SKM-1 treated with dmso at 0.1 percent for 144 hours (cell line): ENCODE results near the gene GPR50.

Source experiments
- DNase-seq: peaks from one replicate; lab custom pipeline; 2025; ENCODE audit not compliant: unreplicated experiment; lab: John Stamatoyannopoulos, UW

GPR50 gene

DNA sequence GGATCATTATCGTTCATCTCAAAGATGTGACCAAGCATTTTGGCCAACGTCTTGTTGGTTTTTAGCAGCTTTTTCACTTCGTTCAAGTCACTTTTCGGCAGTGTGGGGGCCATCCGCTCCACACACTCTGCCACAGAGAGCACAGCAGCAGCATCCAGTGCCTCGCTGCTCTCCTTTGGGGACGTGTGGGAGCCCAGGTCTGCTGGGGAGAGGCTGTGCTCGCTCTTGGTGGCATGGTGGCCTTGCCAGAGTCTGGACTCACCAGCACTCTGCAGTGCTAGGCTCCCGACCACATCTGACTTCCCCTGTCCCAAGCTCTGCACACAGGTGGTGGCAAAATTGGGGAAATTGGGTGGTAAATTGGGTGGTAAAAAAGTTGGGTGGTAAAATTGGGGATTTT is 50.6 kb downstream of the GPR50 start:
- DNase-seq = no peak

DNA sequence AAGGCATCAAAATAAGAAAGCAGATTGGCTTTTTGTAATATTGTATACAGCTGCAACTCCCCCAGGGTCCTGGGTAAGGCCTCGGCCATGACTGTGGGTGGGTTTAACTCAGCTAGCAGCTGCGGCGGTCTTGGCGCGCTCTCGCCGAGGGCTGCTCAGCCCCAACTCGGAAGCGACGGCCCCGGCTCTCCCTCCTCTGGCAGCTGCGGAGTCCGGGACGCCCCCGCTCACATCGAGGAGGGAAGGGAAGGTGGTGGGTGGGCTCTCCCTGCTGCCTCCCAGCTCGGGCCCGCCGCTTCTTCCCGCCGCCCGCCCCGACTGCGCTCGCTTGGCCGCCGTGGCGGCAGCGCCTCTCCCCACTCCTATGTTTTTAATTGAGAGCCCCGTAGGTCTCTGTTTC is 51.2 kb downstream of the GPR50 start:
- DNase-seq = no peak

DNA sequence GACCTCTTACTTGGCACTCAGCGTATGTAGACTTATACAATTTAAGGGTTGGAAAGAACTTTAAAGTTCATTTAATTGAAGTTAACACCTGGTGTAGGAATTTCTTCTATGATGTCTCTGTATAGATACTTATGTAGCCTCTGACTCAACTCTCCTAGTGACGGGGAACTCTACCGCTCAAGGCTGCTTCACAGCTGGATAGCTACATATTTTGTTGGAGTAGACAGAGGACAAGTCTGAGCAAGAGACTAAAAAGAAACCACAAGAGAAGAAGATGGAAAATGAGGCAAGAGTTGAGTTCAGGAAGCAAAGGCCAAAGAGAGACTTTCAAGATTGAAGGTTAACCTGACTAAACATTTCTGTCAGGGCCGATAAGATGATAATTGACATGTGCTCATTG is 52.6 kb downstream of the GPR50 start:
- no peak for DNase-seq
